Lung microvascular endothelial cell (primary cell): ENCODE measurements around the gene HTR4. TPM values are rescaled to one million over a fixed set of nuclear protein-coding genes. Genes with fewer than 3 reads are reported as not detected.
A peak's percentile ranks its signal among the peaks of the same experiment; 100 is the strongest.

Source experiments
- DNase-seq, 2 donors: peaks; one replicate each; pipeline versions ENCODE4 v3.0.0 to v3.0.0-alpha.2; 2010; ENCODE audit warnings: low read depth in 2 of 2
- total RNA-seq: library from RNA; depleted of rRNA; stranded (reverse); fragments of >200 nt; gene quantifications from 2 replicates; pipeline ENCODE4 v1.2.1, GENCODE V29; 2014

HTR4 gene
- total RNA-seq, 1 donor from 2014 or later = not detected

DNA sequence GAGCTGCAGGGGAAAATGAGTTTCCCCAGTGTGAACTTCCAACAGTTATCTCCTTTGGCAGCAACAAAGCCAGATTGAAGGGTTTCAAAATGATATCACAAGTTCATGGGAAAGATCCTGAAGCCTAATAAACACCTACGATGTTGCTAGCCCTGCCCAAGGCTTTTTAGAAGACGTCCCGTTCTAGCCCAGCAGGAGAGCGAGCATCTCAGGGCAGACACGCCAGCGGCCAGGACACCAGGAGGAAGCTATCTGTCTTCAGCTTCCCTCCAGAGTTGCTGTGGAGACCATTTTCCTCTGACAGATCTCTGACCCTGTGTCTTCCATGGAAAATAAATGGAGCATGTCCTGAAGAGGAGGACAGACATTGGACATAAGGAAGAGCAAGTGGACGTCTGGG lies 172.1 kb downstream of the HTR4 start:
- no peak for DNase-seq

DNA sequence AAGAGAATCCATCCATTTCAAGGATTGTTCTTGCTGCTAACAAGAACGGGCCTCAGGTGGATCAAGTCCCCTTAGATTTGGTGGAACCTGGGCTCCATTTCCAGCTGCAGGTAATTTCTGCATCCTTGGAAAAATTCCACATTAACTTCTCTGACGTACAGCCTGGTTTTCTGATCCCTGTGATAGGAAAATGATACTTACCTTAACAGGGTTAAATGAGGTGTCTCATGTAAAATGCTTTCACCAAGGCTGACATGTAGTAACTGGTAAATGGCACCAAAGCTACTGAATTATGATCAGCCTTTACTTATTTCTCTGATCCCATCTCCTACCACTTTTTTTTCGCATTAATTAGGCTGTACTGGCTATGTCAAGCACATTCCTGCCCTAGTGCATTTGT lies 176.9 kb downstream of the HTR4 start:
- DNase-seq = no peak

DNA sequence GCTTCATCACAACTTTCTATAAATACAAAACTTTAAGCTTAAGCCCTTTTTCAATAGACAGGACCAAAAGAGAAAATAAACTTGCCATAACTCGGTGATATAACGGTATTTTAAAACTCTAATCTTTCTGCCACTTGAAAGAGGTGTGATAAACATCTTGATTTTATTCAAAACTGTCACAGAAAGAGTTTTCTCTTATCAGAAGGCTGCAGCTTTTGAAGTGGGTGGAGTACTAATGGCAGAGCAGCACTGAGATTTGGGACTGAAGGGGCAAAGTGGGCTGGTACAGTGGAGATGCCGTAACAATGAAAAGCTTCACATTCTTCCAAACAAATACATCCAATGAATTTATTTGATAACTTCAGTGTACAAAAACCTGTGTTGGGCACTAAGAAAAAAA lies 178.0 kb downstream of the HTR4 start:
- DNase-seq = no peak

DNA sequence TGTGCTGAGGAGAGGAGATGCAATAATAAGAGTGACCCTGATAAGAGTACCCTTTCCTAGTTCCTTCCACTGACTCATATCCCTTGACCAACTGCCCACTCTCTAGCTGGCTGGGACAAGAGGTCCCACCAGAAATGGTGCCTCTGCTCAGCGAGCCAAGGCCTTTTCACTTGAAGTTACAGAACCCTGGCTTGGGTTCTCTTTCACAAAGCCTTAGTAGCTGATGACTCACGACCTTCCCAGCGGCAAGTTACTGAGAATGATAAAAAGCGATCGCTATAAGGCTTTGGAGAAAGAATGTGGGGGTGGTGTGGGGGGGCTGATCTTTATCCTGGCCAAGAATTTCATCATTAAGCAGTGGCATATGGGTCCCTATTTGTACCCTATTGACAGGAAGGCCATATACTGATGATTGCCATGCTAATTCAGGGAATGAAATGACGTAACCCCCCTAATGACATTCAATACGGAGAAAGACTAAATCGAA lies 180.3 kb downstream of the HTR4 start:
- peak in 1 of 2 donors; percentile 73 for DNase-seq

DNA sequence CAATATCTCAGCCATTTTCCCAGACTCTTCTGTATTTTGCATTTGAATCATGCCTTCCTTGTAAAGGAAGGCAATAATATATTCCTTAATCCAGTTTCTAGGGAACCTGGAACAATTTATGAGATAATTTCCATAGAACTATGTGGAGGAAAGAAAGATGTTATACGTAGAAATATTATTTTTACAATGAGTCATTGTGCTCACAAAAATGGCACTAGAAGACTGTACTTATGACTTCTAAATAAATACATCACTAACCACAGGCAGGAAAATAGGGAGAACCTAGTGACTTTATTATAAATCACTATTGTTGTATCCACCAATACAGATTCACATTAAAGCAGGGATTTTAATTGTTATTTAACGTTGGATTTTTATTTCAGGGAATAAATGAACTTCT lies 182.9 kb downstream of the HTR4 start:
- peak in 1 of 2 donors; percentile 43 for DNase-seq

DNA sequence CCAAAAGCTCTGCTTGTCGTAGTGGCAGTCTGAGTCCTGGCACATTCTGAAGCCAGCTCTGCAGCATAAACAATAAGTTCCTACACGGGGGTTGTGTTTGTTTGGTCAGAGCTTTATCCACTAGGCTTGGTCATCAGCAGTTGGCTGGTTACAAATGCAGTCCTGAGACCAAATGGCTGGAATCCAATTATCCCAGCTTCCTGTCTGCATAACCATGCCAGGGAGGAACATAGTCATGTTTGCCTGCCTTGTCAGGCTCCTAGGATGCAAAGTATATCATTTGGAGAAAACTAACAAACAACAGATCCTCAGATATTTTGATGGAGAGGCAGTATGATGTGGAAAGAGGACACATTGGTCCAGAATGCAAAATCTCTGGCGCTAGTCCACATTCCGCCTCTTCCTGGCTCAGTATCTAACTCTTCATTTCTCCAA lies 184.8 kb downstream of the HTR4 start:
- peak; percentile 93 to 94 for DNase-seq

DNA sequence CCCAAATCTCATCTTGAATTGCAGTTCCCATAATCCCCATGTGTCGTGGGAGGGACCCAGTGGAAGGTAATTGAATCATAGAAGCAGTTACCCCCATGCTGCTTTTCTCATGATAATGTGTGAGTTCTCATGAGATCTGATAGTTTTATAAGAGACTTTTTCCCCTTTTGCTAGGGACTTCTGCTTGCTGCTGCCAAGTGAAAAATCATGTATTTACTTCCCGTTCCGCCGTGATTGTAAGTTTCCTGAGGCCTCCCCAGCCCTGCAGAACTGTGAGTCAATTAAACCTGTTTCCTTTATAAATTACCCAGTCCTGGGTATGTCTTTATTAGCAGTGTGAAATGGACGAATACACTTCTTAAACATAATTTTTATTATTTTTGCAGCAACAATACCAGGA lies 185.6 kb downstream of the HTR4 start:
- DNase-seq = peak; percentile 8 to 50

DNA sequence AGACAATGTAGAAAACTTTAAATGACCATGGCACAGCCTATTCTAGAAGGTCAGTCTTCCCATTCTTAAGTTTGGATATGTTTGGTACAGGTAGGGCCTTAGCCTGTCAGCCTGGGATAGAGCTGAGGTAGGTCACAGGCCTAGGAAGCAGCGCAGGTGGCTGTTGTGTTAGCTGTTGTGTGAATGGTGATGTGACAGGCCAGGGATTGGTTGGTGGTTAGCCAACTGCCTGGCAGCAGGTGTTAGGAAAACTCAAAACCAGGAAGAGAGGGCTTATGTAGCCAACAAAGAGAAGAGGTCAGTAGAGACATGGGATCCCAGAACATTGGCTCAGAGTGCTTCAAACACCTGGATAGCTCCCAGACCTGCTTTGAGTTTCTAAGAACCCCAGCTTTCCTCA lies 186.4 kb downstream of the HTR4 start:
- no peak for DNase-seq

DNA sequence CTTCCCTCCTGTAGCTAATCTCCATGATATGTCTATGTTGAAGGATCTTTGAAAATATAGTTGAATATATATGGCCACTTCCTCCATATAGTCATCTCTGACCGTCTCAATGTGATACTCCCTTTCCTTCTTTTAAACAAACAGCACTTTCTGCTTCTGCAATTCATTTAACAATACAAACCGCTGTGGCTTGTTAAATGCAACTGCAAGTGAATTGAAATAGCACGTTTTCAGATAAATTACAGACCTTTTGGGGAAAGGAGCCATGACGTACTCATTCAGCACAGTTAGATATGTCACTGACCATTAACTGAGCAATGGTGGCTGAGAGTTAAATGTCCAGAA lies 188.1 kb downstream of the HTR4 start:
- DNase-seq = no peak

DNA sequence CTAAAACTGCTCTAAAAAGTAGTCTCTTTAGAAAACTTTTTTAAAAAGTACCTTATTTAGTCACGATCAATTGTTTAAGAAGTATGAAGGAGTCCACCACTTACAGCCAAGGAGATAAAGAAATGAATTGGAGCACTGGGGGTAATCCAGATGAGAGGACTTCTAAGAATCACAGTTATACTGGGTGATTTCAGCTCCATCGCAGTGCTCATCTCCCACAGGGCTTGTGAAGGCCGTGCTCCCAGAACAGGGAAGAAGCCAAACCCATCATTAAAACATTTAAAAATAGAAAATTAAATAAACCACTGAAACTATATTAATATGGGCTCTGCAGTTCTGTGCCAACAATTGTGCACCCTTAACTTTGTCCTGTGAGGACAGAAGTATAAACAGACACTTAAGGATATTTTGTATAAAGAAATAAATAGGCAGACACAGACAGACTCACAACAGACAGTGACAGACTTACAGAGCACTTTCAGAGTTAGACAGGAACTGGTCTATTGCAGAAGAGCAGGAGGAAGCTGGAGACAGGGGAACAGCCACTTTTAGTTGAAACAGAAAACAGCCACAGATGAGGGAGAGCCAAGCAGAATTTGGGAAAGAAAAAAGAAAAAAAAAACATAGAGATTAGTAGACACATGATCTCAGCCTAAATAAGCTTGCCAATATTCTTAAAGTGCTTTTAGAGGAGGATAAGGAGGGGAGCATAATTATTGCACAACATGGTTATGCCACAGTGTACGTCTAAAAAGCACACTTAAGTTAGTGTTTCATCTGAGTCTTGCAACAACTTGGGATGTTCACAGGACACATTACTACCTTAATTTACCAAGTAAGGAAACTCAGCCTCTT lies 188.7 kb downstream of the HTR4 start:
- DNase-seq = no peak

DNA sequence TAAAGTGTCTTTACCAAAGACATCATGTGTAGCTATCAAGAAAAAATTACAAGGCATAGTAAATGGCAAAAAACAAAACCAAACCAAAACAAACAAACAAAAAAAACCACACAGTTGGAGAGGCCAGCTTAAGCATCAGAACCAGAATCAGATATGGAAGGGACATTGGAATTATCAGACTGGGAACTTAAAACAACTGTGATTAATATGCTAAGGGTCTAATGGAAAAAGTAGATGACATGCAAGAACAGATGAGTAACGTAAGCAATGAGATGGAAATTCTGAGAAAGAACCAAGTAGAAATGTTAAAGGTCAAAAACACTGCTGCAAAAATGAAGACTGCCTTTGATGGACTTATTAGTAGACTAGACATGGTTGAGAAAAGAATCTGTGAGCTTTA lies 194.7 kb downstream of the HTR4 start:
- no peak for DNase-seq

DNA sequence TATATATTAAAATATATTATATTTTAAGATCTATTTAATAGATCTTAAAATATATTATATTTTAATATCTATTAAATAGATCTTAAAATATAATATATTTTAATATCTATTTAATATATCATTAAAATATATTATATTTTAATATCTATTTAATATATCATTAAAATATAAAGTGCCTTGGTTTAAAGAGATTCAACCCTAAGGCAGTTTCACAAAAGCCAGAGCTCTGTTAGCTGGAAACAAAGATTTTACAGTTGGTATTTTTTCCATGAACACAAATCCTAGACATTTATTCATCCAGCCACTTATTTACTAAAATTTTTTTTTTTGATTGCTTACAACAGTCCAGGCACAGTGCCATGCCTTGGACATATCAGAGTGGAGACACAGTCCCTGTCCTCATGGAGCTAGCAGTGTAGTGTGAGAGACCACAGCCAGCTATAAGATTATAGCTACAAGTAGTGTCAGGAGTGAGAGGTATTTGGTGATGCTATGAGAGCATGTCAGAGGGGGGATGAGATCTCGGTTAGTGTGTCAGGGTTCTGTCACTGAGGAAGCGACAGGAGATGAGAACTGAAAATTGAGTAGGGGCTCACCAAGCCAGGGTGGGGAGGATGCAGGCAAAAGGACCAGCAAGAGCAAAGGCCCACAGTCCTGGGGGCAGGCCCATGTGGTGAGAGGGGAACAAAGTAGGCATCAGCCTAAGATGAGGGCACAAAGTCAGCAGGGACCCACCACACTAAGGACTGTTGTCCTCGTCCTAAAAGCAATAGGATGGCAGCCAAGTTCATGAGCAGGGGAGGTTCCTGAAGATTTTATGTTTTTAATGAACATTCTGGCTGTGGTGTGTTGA lies 196.1 kb downstream of the HTR4 start:
- no peak for DNase-seq

DNA sequence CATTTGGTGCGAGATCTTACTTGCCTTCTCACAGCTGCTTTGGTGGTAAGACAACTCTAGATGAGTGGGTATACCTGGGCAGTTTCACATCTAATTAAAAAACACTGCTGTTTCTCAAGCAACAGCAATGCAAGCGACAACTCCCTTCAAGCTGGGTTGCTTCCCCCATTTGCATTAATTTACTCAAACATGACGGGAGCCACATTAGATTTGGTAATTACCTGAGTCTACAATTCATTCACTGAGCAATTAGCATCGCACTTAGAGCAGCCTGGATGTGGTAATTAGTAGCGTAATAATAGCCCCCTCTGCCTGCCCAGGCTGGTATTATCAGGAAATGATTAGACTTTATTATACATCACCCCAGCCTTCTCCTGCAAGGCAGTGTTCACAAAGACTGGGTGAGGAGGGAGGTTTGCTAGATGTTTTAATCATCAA lies 197.1 kb downstream of the HTR4 start:
- DNase-seq = peak; percentile 18 to 28

DNA sequence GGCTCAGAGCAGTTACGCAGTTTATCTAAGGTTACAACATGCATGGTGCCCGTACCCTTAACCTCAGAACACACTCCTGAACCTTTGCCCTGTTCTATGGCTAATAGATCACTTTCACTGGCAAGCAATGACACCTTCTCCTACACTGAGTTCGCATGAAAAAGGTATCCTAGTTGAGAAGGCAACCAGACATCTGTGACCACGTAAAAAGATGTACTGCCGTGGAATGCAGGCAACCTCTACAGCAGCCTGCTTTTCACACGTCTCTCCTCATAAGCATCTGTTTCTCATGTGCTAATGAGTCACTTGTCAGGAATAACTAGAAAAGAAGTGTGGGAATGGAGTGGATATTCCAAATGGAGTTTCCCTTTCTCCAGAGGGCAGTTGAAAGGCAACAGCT lies 199.1 kb downstream of the HTR4 start:
- DNase-seq = peak in 1 of 2 donors; percentile 50

DNA sequence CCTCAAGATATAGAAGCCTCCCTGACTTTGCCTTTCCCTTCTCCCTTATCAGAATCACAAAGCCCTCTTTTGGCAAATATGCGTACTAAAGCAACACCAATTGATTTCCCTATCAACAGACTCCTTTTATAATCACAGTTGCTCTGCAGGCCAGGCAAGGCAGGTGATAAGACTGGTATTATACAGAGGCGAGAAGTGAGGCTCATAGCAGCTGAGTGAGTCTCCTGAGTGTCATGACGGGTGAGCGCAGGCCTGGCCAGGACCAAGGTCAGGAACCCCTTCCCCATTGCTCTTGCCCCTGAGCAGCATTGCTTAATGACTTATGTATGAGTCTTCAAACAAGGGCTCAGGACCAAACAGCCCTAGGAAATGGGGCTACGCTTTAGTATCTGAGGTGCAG lies 199.8 kb downstream of the HTR4 start:
- DNase-seq = no peak

DNA sequence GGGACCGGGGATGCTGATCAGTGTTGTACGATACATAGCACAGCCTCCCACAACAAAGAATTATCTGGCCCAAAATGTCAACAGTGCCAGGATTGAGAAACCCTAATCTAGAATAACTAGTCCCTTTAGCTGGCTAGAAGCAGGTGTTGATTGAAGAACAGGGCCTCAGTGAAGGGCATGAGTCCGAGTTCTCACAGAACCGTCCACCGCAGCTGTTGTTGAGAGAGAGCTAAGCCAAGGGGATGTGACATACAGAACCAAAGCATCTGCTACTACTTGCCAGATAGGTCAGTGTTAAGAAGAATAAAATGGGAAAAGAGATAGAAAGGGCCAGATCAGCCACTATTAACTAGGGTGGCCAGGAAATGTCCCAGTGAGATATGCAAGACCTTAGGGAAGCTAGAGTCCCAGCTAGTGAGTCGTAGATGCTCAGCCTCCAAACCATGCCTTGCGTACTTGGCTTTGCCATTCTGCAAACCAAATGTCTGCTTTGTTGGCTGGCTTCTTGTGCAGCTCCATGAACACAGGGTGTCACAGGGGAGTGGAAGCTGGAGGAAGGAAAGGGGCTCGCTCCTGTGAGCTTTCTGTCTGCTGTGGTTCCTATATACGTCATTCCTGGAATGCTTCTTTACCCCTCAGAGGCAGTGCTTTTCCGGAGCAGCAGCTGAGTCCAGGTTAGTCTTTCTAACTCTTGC lies 201.7 kb downstream of the HTR4 start:
- peak in 1 of 2 donors; percentile 13 for DNase-seq

DNA sequence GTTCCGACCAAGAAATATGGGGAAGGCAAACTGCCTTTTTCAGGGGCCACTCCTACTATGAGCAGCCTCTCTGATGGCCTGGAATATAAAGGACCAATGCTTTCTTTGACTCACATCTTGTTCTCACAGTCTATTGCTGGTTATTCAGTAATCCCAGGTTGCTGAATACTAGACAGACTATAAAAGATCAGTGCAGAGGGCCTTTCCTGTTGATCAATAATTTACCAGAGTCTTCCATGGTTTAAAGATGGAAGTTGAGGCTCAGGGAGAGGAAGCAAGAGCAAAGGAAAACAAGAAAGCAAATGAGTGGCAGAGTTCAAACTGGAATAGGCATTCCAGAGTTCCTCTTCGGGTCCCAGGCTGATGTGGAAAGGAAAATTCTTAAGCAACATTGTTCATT lies 207.7 kb downstream of the HTR4 start:
- DNase-seq = no peak

DNA sequence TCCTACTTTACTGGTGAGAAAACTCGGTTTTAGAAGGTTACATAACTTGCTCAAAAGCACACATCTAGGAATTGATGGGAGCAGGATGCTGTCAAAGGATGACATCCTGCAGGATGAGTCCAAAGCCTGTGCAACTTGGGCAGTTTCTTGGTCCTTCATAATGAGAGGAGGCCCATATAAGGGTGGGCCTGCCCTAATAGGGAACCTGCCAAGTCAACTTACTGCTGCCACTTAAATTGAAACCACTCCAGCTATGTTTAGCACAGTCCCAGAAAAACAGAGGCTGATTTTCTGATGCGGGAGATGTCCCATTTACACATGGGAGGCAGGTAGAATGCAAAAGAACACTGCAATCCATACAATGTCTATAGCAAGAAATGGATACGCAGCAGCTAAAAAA lies 208.7 kb downstream of the HTR4 start:
- no peak for DNase-seq

DNA sequence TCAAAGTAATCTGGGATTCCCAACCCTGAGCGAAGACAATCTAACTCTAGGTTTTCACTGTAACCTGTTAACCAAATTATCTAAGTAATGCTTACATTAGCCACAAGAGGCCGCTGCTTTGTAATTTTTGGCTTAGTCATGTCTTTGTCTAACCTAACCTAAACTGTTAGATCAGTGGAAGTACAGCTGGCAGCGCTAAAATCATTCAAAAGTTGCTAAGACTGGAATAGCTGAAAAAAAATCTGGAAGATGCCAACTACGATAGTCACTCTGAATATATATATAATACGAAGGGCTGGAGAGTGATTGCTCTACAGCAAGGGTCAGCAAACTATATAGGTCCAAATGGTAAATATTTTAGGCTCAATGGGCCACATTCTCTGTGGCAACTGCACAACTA lies 210.3 kb downstream of the HTR4 start:
- peak; percentile 72 to 80 for DNase-seq

DNA sequence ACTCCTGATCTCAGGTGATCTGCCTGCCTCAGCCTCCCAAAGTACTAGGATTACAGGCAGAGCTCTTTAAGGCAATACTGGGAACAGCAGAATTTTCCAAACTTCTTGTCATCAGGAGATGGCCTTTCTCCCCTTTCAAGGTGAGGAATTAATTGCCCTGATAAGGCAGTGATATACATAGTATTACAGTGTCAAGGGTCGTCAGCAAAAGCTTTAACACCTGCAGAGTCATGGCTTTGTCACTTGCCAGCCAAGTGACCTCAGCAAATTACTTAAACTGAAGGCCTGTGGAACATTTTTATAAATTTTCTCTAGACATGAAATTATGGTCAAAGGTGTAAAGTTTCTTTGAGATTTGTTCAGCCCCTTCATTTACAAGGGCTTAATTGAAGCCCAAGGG lies 211.1 kb downstream of the HTR4 start:
- DNase-seq = no peak

DNA sequence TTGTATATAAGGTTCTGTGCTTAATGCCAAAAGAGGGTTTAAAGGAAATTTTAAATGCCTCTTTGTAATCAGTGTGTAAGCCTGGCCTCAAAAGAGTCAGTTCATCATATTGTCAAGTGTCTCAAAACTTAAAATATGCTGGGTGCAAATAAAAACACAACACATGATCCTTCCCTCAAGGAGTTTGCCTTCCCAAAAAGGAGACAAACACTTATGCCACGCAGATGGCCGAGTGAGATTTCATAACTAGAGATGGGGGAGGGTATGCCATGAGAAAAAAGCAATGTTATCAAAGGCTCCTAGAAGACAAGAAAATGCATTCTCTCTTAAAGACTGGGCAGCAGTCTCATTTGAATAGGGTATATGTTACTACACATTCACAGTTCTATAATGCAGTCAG lies 215.4 kb downstream of the HTR4 start:
- DNase-seq = no peak

DNA sequence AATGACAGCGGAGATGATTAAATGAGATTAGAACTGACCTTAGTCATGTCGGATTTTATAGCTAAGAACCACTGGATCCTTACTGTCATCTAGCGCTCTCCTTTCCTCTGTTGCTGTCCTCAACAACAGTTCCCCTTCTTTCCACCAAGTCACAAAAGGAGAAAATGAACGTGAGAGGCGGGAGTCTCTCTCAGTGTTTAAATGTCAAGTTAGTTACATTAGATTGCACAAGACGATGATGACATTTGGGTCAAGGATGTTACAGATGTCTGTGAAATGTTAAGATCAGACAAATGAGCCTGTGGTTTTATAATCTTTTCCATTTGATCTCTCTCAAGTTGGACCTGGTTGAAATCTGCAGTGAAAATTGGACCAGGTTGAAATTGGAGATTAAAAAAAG lies 217.1 kb downstream of the HTR4 start:
- no peak for DNase-seq
